ENCODE measurements around the gene SUV39H1.

Gene SUV39H1

DNA sequence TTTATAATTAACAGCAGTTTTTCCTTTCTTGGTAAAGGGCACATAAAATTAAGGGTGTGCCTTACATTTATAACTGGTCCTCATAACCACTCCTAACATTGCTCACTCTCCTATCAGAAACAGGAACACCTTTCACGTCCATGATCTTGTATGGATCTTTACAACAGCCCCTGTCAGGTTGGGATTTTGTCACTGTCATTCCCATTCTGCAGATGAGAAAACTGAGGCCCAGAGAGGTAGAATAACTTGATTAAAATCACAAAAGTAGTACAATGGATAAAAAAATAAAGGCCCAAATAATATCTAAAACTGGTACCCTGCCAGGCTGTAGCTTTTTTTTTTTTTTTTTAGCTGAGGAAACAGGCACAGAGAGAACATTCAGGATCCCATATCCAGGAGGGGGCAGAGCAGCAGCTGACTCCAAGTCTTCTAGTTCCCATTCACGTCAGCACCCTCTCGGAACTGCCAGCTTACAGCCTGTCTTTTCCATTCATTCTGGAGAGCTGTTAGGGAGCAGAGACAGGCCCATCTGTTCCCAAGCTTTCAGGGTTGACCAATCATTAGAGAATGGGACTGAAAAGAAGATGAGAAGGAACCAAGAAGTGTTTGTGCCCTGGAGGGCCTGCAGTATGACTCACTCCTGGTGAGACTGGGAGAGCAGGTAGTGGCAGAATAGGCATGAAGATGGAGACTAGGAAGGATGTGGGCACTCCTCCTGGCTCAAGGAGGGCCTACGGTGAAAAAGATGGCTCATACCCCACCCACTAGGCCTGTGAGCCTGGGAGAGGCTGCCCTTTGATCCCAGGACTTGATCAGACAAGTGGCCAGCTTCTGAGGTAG is 7.3 kb downstream of the SUV39H1 start:
- Histone ChIP-seq H3K27ac (ENCODE audit: poor library complexity, severe bottlenecking) (peak overlapping the region; percentile 80), H3K27me3 (ENCODE audit: insufficient read depth, poor library complexity, severe bottlenecking) (no peaks in the 10 kb centered on the region), H3K4me3 (ENCODE audit: severe bottlenecking) (no peak overlapping the region), H3K36me3 (ENCODE audit: low read depth) (peaks cover 22% of the 10 kb centered on the region), H3K4me1 (ENCODE audit: insufficient read depth, poor library complexity, severe bottlenecking) (peaks cover 16% of the 10 kb centered on the region), H3K9me3 (ENCODE audit: severe bottlenecking) (no peaks in the 10 kb centered on the region)
- ATAC-seq (ENCODE audit: low read depth) (peak; percentile 93), DNase-seq (ENCODE audit: low spot score) (peak; percentile 77)
- TF ChIP-seq, protein P1, sequence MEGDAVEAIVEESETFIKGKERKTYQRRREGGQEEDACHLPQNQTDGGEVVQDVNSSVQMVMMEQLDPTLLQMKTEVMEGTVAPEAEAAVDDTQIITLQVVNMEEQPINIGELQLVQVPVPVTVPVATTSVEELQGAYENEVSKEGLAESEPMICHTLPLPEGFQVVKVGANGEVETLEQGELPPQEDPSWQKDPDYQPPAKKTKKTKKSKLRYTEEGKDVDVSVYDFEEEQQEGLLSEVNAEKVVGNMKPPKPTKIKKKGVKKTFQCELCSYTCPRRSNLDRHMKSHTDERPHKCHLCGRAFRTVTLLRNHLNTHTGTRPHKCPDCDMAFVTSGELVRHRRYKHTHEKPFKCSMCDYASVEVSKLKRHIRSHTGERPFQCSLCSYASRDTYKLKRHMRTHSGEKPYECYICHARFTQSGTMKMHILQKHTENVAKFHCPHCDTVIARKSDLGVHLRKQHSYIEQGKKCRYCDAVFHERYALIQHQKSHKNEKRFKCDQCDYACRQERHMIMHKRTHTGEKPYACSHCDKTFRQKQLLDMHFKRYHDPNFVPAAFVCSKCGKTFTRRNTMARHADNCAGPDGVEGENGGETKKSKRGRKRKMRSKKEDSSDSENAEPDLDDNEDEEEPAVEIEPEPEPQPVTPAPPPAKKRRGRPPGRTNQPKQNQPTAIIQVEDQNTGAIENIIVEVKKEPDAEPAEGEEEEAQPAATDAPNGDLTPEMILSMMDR (IDR thresholded peaks at IDR 0.05; ENCODE audit: poor library complexity, severe bottlenecking) = peak; percentile 34

DNA sequence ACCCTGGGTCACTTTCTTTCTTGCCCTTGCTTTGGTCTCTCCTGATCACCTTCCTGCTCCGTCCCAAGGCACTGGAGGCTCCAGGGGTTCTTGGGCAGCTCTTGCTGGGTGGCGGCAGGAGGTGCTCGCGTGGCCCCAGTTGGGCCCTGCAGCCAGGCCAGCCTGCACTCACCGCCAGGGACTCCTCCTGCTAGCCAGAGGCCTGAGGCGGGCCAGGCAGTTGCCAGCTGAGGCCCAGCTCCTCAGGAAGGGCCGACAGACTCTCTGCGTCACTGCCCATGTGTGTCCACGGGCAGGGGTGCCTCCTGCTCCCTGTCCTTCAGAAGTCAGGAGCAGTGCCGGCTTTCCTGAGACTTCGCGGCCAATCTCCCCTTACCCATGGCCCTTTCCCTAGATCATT is 9.3 kb downstream of the SUV39H1 start:
- H3K4me3 ChIP-seq (ENCODE audit: severe bottlenecking) = no peak overlapping the region
- no peaks in the 10 kb centered on the region for H3K9me3 ChIP-seq (ENCODE audit: severe bottlenecking)
- H3K27ac ChIP-seq (ENCODE audit: poor library complexity, severe bottlenecking) = no peak overlapping the region
- peaks cover 16% of the 10 kb centered on the region for H3K4me1 ChIP-seq (ENCODE audit: insufficient read depth, poor library complexity, severe bottlenecking)
- no peak for DNase-seq (ENCODE audit: low spot score)
- no peaks in the 10 kb centered on the region for H3K27me3 ChIP-seq (ENCODE audit: insufficient read depth, poor library complexity, severe bottlenecking)
- H3K36me3 ChIP-seq (ENCODE audit: low read depth) = peaks cover 14% of the 10 kb centered on the region
- no peak for ATAC-seq (ENCODE audit: low read depth)
- TF ChIP-seq, protein P1 (IDR thresholded peaks at IDR 0.05; ENCODE audit: poor library complexity, severe bottlenecking) = no peak

DNA sequence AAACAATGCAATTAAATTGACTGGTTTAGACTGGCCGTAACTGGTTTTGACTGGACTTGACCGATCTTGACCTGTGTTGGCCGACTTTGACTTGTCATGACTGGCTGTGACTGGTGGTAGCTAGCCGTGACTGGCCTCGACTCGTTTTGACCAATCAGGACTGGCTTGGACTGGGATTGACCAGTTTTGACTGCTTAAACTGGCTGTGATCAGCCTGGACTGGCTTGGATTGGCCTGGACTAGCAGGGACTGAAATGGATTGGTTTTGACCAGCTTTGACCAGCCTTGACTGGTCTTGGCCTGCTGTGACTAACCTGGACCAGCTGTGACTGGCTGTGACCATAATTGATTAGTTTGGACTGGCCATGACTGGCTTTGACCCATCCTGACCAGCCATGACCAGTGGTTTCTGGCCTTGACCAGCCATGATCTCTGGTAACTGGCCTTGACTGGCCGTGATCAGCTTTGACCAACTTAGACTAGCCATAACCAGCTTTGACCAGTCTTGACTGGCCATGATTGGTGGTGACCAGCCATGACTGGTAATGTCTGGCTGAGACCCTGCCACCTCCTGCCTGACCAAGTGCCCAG is 13.1 kb downstream of the SUV39H1 start:
- no peak for DNase-seq (ENCODE audit: low spot score)
- Histone ChIP-seq H3K9me3 (ENCODE audit: severe bottlenecking) (no peaks in the 10 kb centered on the region), H3K4me3 (ENCODE audit: severe bottlenecking) (no peak overlapping the region), H3K4me1 (ENCODE audit: insufficient read depth, poor library complexity, severe bottlenecking) (peaks cover 3% of the 10 kb centered on the region), H3K27me3 (ENCODE audit: insufficient read depth, poor library complexity, severe bottlenecking) (no peaks in the 10 kb centered on the region), H3K36me3 (ENCODE audit: low read depth) (no peaks in the 10 kb centered on the region; the same call in 1 of the 2 replicates), H3K27ac (ENCODE audit: poor library complexity, severe bottlenecking) (no peak overlapping the region)
- TF ChIP-seq, protein P1 (IDR thresholded peaks at IDR 0.05; ENCODE audit: poor library complexity, severe bottlenecking) = no peak
- no peak for ATAC-seq (ENCODE audit: low read depth)

DNA sequence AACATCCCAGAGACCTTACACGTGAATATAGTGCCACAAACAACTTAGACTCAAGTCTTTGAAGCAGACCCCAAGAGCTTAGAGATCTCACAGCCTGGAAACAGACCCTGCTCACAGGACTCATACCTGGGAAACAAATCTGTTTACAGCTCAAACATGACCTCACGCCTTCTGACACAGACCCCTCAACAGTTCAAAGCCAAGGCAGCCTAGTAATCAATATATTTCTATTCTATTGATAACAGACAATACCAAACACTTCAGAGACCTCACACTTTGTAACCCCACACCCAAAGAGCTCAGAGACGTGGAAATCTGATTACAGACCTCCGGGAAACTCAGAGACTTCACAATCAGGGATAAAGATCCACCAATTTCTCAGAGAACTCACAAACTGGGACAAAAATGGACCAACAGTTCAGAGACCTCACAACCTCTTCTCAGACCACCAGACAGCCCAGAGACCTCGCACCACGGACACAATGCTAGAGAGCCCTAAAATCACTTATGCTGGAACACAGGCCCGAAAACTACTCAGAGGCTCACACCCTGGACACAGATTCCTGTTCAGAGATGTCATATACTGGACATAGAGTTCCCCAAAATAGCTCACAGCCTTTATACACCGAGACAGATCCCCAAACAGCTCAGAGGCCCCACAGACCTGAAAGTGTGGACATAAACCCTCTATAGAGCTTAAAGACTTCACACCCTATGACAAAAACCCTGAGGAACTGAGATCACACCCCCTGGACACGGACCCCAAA is 14.8 kb downstream of the SUV39H1 start:
- H3K36me3 ChIP-seq (ENCODE audit: low read depth) = no peaks in the 10 kb centered on the region; the same call in 1 of the 2 replicates
- no peak overlapping the region for H3K4me3 ChIP-seq (ENCODE audit: severe bottlenecking)
- no peaks in the 10 kb centered on the region for H3K9me3 ChIP-seq (ENCODE audit: severe bottlenecking)
- H3K27me3 ChIP-seq (ENCODE audit: insufficient read depth, poor library complexity, severe bottlenecking) = no peaks in the 10 kb centered on the region
- DNase-seq (ENCODE audit: low spot score) (no peak), ATAC-seq (ENCODE audit: low read depth) (no peak)
- TF ChIP-seq, protein P1 (IDR thresholded peaks at IDR 0.05; ENCODE audit: poor library complexity, severe bottlenecking) = no peak
- no peak overlapping the region for H3K27ac ChIP-seq (ENCODE audit: poor library complexity, severe bottlenecking)
- no peaks in the 10 kb centered on the region for H3K4me1 ChIP-seq (ENCODE audit: insufficient read depth, poor library complexity, severe bottlenecking)

Measured in RWPE2 (cell line).